HG03442 (cell line): Measurements from ENCODE around the gene WDR5.

Experiments used
- ATAC-seq: cut with Tn5 transposase; IDR thresholded peaks from one replicate; pipeline ENCODE4 v1.9.1; 2021; ENCODE audit warnings: mild to moderate bottlenecking, moderate library complexity; ENCODE audit not compliant: unreplicated experiment

Gene WDR5

DNA sequence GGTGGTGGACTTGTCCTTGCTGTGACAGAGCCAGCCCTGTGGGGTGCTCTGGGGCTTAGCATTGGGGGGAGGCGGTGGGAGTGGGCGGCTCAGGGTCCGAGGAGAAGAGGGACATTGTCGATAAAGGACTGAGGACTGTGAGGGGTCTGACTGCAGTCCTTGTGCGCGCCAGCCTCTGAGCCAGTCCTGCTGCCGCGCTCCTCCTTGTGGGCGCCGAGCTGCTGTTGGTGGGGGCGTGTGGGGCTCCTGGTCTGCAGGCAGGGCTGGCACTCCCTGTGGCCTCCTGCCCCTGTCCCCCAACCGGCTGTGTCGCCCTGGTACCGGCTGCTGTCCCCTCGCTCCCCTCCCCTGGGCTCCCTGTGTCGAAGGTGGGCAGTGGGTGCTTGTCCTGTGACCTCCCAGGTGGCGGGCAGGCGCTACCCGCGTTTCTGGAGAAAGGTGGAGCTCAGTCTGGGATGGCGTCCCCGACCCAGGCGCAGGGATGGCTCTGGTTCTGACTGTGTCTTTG lies 21.6 kb downstream of the WDR5 start:
- no peak for ATAC-seq

DNA sequence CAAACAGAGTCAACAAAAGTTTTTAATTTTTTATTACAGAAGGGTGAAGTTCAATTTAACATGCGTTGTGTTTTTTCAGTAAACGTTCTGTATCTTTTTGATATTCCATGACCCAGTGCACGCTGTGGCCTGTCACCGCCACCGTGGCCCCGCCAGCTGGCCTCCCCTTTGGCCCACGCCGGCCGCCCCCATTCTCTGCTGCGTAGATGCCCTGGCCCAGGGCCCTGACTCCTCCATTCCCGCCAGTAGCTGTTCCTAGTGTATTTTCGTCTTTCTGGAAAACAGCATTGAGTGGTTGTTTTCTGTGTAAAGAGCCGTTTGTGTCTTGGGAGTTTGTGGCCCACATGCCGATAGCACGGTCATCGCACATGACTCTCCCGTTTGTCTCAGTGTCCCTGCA lies 22.4 kb downstream of the WDR5 start:
- no peak for ATAC-seq

DNA sequence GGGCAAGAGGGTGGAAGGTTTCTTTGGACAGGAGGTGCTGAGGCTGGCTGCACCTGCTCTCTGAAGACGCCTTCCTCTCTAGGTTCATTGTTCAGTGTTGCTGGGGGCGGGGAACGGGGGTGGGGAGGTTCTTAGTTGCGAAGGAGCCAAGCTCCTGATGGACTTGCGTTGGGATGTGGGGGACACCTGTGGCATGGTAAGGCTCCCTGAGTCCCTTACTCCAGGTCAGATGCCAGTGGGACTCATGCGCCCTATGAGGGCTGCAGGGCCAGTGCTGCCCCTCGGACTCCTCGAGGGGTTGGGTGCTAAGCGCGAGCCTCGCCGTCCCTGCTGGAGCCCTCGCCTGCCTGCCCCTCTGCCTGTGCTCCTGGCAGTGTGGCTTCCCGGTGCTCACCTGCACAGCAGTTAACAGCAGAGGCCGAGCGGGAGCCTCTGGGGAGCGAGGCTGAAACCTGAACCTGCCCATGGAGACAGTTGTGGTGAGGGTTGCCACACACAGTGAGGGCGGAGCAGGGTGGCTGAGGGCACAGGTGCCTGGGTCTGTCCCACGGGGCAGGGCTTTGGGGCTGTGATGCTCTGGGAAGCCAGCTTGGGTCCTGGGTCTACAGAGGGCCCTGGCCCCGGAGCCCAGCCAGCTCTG lies 23.0 kb downstream of the WDR5 start:
- ATAC-seq = no peak

DNA sequence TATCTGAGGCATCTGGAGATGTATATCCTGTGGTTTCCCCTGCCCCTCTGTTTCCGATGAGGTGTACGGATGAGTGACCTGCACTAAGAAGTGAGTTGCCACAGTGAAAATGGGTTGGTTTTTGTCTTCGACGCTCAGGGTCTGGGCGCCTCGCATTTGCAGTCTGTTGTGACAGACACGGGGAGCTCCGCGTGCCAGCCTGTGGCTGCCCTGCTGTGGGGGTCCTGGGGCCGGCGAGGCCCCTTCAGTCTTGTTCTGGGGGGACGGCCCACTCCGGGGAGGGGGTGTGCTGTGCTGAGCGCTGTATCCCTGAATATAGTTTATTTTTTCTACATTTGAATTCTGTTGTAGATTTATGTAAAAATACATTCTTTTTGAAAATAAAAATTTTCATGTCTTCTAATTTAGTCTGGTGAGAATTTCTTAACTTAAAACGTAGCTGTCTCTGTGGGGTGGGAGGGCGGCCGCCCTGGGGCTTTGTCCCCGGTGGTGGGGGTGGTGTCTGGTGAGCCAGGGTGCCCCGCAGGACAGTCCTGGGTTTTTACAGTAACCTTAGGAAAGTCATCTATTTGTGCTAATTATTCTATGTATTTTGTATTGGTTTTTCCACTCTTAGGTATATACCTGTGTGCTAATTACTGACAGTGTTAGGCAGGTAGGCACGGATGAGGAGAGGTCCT lies 23.8 kb downstream of the WDR5 start:
- ATAC-seq = no peak

DNA sequence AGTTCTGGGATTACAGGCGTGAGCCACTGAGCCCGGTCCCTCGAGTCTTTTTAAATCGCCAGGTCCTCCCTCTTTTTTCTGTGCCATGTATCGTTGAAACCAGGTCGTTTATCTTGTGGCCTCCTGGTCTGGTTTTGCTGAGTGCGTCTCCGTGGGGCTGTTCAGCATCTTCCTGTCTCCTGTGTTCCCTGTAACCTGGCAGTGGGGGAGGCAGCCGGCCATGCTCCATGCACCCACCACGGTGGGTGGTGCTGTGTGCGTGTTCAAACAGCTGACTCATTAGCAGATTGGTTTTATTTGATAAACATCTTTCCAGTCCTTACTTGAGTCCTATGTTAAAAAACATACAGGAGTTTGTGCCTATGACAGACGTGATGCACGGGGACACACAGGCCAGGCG lies 25.8 kb downstream of the WDR5 start:
- ATAC-seq = no peak

DNA sequence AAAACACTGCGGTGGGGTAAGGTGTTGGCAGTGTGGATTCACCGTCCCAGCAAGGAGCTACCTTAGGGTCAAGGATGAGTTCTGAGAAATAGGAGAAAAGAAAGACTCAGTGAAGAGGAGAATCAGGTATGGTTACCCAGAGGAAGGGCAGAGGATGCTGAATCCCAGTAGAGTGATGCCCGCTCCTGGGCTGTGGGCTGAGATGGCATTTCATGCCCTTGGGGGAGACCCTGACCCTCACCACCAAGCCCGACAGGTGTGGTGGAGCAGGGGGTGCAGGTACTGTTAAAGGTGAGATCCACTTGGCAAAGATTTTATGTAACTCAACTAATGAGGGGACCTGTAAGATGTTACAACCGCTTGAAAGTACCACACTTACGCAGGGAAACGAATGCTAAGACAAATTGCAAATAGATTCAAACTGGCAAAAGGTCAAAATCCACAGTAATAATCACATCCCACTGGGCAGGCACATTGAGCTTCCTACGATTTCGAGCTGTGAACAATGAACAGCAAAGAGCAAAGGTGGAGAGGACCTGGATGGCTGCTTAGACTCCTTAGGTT lies 26.4 kb downstream of the WDR5 start:
- ATAC-seq = no peak

DNA sequence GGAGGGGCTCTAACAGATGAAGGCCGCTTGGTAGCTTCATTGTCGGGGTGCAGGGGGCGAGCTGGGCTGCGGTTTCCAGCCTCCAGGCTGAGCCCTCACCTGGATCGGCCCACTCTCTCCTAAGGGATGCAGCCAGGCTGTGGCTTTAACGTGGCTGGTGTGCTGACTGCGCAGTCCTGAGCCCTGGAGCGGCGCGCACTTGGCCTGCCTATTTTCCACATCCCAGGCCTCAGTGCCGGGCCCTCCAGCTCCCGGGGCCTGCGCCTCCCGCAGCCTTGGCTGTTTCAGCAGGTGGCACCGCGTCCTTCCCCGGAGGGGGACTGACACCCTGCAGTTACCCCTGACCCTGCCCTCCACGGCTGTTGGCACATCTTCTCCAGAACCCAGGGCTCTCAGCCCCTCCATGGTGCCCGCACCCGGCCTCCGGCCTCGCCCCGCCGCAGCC lies 27.1 kb downstream of the WDR5 start:
- no peak for ATAC-seq

DNA sequence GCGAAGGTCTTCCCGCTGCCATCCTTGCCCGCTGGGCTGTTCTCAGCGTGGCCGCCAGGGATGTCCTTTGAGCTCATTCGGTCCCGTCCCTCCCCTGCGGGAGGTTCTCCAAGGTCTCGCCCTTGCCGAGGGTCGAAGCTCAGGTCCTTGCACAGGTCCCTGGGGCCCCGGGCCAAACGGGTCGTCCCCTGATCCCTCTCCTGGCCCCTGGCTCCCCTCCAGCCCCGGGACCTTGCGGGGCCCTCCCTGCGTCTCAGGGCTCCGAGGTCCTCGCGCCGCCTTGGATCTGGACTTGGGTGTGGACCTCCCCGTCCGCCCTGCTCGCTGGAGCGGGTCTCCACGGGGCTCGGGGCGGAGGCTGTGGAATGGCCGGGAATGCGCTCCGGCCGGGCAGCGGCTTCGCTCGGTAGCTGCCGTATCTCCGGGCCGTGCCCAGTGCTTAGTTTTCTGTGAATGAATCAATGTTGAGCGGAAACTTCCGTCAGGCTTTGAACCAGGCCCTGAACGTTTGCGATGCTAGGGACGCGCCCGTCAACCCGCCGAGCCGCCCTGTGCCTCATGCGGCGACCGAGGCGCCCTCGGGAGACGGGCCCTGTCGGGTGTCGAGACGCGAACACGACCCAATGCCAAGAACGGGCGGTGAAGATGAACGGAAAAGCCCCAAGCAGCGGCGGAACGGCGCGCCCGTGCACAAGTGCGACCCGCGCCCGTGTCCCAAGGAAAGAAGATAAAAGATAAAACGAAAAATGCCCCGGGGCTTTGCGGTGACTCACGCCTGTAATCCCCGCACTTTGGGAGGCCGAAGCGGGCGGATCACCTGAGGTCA lies 27.7 kb downstream of the WDR5 start:
- no peak for ATAC-seq

DNA sequence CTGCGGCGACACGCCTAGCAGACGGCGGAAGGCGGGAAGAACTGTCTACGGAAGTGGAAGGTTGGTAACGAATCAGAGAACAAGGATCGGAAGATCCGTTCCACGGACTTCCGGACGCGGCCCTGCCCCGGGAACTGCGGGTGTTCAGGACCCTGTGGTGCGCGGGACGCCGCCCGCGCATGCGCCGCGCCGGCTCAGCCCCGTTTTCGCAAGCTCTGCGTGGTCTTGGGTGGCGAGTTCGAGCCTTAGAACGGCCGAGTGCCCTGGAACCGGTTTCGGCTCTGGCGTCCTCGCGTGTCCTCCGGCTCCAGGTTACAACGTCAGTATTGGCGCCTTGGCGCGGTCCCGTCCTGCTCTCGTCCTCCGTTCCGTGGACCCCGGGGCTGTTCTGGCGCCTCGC lies 29.0 kb downstream of the WDR5 start:
- no peak for ATAC-seq

DNA sequence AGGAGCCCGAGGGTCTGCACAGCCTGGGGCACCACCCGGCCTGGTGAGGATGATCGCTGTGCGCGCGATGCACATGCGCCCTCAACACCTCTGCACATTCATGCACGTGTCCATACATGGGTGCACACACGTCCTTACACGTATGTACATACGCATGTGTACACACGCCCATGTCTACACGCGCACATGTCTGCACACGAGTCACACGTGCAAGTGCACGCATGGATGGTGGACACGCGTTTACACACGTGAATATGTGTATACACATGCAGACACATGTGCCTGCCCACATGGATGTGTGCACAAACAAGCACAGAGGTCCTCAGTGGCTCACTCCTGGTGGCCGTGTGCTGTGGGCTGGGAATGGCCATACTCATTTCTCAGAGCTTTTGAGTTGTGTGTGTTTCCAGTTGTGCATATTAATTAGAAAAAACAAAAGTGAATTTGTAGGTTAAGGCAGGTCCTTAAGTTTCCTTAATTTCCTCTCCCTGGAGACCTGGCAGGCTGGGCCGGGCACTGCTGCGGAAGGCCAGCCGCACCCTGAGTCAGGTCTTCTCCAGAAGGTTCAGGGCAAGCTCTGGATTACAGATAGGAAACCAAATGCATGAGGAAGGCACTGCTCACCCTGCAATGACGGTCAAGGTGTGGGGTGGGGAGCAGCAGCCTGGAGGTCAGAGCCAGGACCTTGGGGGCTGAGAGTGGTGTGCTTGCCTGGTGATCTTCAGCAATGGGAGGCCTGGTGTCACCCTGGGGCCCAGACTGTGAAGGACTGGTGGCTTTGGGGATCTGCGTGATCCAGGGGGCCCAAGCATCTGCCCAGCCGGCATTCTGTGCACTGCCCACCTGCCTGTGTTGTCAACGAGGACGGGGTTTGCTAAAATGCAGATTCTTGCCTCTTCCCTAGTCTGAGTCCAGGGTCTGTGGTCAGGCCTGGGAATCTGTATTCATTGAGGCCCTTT lies 29.8 kb downstream of the WDR5 start:
- no peak for ATAC-seq

DNA sequence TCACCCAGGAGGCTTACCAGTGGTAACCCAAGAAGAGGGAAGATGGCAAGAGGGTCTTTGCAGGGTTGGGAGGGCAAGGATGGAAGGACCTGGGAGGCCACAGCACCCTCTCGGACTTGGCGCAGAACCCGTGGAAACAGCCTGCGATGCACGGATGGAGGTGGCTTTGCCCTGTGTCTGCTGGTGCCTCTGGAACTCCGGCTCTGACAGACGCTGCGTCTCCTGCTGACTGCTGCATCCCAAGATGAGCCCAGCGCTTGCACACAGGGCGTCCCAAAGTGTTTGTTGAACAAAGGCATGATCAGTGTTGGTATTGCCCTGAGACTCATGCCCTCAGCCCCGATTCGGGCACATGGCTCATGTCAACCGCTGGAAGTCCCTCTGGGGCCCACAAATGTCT lies 30.5 kb downstream of the WDR5 start:
- no peak for ATAC-seq

DNA sequence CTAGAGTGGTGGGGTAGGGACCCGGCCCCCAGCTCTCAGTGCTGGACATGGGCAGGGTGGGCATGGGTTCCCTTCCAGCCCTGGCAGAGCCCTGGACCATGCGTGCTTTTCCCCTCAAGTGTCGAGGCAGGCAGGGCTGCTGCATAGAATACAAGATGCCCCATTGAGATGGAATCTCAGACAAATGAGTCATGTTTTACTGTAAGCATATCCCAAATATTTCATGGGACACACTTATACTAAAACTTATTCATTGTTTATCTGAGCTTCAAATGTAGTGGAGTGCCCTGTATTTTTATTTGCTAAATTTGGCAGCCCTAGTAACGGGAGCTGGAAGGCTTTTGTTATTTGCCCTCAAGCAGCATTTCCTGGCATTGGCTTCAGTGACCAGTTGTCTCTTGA lies 31.6 kb downstream of the WDR5 start:
- no peak for ATAC-seq

DNA sequence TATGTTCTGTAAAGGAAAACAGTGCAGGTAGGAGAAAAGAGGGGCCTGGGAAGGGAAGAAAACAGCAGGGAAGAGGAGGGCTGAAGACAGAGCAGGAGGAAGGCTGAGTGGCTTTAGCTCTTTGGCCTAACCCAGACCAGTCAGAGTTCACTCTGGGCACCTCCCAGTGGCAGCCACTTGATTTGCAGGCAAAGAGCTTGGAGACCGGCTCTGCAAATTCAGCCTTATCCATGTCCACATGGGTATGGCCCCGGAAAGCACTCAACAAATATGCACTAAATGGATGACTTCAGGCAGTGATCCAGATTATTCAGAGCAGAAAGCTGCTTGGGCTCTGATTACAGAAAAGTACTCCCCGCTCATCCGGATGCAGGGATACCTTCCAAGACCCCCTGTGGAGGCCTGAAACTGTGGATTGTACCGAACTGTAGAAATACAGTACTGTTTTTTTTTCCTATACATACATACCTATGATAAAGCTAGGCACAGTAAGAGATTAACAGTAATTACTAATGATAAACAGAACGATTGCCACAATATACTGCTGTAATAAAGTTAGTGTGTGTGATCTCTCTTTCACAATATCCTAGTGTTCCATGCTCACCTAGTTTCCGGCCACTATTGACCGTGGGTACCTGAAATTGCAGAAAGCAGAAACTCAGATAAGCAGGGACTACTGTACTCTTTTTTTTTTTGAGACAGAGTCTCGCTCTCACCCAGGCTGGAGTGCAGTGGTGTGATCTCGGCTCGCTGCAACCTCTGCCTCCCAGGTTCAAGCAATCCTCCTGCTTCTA lies 33.1 kb downstream of the WDR5 start:
- ATAC-seq = no peak

DNA sequence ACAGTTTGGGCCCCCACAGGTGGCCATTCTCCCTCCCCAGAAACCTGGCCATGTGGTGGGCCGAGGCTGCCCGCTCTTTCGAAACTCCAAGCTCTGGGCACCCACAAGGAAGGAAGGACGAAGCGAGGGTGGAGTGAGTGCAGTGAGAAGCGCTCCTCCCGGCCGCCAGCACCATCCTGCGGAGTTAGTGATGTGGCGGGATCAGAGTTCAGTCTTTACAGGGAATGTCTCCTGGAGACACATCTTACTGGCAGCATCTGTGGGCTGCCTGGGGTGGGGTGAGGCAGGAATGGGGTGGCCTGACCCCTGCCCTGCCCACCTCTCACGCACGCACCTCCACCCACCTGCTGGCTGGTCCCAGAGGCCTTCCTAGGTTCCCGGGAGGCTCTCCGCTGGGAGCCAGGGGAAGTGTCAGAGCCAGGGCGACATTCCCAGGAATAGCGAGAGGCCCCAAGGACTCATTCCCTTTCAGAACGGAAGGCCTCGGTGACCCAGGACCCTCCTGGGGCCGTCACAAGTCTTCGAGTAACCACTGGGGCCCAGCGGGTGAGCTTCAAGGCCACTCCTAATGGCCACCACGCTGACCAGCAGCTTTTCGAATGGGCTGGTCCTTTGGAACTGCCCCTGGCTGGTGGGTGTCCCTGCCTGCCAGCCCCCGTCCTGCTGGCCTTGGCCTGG lies 34.0 kb downstream of the WDR5 start:
- ATAC-seq = no peak

DNA sequence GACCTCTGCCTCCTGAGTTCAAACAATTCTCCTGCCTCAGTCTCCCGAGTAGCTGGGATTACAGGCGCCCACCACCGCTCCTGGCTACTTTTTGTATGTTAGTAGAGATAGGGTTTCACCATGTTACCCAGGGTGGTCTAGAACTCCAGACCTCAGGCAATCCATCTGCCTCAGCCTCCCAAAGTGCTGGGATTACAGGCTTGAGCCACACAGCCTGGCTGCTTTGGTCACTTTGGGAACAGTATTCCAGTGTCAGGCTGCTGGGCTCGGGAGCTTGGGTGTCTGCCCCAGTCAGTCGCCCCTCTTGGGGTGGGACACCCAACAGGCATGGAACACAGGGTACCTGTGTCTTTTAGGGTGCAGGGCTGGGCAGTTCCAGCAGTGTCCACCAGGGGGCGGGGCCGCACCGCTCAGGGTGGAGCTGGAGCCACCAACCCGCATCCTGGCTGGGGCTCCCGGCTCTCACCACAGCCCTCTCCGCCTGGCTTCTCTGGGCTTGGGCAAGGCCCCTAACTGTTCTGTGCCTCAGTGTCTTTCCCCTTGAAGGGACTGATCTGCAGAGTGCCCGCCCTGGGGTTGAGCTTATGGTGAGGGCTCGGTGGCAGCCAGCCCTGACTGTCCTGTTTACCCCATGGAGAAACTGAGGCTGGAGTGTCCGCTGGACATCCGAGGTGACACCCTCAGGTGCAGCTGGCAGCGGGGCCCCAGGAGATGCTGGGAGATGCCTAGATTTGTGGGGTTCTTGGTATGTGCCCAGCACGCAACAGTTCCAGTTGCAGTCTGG lies 34.8 kb downstream of the WDR5 start:
- ATAC-seq = no peak

DNA sequence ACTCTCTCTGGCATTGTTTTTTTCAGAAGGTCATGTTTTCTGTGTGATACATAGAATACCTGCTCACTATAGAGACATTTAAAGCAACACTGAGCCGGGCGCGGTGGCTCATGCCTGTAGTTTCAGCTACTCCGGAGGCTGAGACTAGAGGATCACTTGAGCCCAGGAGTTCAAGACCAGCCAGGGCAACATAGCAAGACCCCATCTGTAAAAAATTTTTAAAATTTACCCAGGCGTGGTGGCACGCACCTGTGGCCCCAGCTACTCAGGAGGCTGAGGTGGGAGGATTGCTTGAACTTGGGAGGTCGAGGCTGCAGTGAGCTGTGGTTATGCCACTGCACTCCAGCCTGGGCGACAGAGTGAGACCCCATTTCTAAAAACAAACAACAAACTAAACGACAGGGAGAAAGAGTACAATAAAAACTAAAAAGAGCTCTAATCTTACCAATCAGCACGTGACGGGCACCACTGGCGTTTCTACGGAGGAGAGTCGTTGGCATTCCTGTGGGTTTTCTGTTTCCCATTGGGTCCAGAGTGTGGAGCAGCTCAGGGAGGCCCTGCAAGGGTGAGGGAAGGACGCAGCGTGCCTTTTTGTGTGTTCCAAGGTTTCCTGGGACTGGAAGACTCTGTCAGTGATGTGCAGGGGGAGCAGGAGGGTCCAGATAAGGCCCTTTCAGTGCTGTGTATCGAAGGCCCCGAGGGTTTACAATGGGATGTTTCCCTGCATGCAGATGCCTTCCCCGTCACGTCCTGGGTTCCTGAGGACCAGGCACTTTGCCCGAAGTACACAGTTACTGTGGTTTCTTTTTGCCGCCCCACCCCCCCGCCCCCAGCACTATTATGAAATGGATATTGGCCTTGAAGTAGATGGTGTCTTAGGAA lies 35.7 kb downstream of the WDR5 start:
- ATAC-seq = no peak
